Neural cell (in vitro differentiated cells): ENCODE measurements around the gene FXYD2.

Experiments
- RAD21 ChIP-seq: fragments of 450-650 bp; conservative IDR thresholded peaks from 2 replicates; pipeline ENCODE4 v1.6.1; 2014; ENCODE audit warnings: antibody characterized with exemption, mild to moderate bottlenecking, moderate library complexity
- TF ChIP-seq, protein P1 (sequence below): fragments of 450-650 bp; IDR thresholded peaks from 2 replicates; pipeline ENCODE4 v1.5.1; 2014; ENCODE audit warnings: antibody characterized with exemption, mild to moderate bottlenecking, moderate library complexity; ENCODE audit not compliant: poor library complexity, severe bottlenecking
- TF ChIP-seq, protein P2 (sequence below): IDR thresholded peaks from 2 replicates; pipeline ENCODE4 v1.6.1; 2012; ENCODE audit warnings: borderline replicate concordance

DNA sequence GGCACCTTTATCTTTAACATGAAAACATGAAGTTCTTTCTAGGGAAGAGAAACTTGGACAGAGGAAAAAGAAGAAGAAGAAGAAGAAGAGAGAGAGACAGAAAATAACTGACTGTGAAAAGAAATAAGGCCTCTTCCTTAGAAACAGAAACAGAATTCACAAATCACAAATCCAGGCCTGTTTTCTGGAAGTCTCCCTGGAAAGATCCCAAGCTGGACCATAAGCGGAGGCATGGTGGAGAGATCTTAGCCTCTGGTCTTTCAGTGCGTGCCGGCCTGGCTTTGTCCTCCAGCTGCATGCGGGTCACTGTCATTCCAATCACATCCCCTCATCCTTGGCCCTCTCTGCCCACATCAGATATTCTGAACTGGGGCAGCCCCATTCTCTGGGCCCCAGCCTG is 45.1 kb upstream of the FXYD2 start:
- TF ChIP-seq, protein P1, sequence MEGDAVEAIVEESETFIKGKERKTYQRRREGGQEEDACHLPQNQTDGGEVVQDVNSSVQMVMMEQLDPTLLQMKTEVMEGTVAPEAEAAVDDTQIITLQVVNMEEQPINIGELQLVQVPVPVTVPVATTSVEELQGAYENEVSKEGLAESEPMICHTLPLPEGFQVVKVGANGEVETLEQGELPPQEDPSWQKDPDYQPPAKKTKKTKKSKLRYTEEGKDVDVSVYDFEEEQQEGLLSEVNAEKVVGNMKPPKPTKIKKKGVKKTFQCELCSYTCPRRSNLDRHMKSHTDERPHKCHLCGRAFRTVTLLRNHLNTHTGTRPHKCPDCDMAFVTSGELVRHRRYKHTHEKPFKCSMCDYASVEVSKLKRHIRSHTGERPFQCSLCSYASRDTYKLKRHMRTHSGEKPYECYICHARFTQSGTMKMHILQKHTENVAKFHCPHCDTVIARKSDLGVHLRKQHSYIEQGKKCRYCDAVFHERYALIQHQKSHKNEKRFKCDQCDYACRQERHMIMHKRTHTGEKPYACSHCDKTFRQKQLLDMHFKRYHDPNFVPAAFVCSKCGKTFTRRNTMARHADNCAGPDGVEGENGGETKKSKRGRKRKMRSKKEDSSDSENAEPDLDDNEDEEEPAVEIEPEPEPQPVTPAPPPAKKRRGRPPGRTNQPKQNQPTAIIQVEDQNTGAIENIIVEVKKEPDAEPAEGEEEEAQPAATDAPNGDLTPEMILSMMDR: no peak
- TF ChIP-seq, protein P2, sequence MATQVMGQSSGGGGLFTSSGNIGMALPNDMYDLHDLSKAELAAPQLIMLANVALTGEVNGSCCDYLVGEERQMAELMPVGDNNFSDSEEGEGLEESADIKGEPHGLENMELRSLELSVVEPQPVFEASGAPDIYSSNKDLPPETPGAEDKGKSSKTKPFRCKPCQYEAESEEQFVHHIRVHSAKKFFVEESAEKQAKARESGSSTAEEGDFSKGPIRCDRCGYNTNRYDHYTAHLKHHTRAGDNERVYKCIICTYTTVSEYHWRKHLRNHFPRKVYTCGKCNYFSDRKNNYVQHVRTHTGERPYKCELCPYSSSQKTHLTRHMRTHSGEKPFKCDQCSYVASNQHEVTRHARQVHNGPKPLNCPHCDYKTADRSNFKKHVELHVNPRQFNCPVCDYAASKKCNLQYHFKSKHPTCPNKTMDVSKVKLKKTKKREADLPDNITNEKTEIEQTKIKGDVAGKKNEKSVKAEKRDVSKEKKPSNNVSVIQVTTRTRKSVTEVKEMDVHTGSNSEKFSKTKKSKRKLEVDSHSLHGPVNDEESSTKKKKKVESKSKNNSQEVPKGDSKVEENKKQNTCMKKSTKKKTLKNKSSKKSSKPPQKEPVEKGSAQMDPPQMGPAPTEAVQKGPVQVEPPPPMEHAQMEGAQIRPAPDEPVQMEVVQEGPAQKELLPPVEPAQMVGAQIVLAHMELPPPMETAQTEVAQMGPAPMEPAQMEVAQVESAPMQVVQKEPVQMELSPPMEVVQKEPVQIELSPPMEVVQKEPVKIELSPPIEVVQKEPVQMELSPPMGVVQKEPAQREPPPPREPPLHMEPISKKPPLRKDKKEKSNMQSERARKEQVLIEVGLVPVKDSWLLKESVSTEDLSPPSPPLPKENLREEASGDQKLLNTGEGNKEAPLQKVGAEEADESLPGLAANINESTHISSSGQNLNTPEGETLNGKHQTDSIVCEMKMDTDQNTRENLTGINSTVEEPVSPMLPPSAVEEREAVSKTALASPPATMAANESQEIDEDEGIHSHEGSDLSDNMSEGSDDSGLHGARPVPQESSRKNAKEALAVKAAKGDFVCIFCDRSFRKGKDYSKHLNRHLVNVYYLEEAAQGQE: no peak
- no peak for TF ChIP-seq RAD21
